H9 (cell line): ENCODE results near the gene SHH. TPM values are rescaled to one million over a fixed set of nuclear protein-coding genes. Genes with fewer than 3 reads are reported as not detected.

Source experiments
- DNase-seq: peaks from one replicate; pipeline ENCODE4 v3.0.0-alpha.2; 2017
- H2AFZ ChIP-seq: one replicate; pipeline ENCODE4 v1.6.1; 2013; ENCODE audit warnings: mild to moderate bottlenecking, low read length, control low read depth, moderate library complexity
- H2AK5ac ChIP-seq: 2 replicates; pipeline ENCODE4 v1.6.1; 2013; ENCODE audit warnings: low read length, control low read depth, mixed read lengths; ENCODE audit not compliant: insufficient read length
- H2BK120ac ChIP-seq: one replicate; pipeline ENCODE4 v1.6.1; 2013; ENCODE audit warnings: low read depth, mild to moderate bottlenecking, low read length, control low read depth, inconsistent platforms; ENCODE audit not compliant: poor library complexity, severe bottlenecking
- H2BK12ac ChIP-seq: 2 replicates; pipeline ENCODE4 v1.6.1; 2013; ENCODE audit warnings: low read length, control low read depth, mixed read lengths, low read depth; ENCODE audit not compliant: insufficient read length
- H2BK15ac ChIP-seq: 2 replicates; pipeline ENCODE4 v1.6.1; 2013; ENCODE audit warnings: low read depth, low read length, control low read depth
- H2BK20ac ChIP-seq: one replicate; pipeline ENCODE4 v1.6.1; 2013; ENCODE audit warnings: low read depth, mild to moderate bottlenecking, low read length, control low read depth, inconsistent platforms; ENCODE audit not compliant: poor library complexity, severe bottlenecking
- H2BK5ac ChIP-seq: 2 replicates; pipeline ENCODE4 v1.6.1; 2013; ENCODE audit warnings: low read length, control low read depth, mixed read lengths; ENCODE audit not compliant: insufficient read length
- H3K14ac ChIP-seq: 2 replicates; pipeline ENCODE4 v1.6.1; 2013; ENCODE audit warnings: low read length, control low read depth; ENCODE audit not compliant: insufficient read depth
- H3K18ac ChIP-seq: 2 replicates; pipeline ENCODE4 v1.6.1; 2013; ENCODE audit warnings: low read depth, mild to moderate bottlenecking, mixed read lengths, low read length, control low read depth; ENCODE audit not compliant: insufficient read length
- H3K23ac ChIP-seq: 2 replicates; pipeline ENCODE4 v1.6.1; 2013; ENCODE audit warnings: low read length, control low read depth, mixed read lengths, low read depth; ENCODE audit not compliant: insufficient read length
- H3K23me2 ChIP-seq: 2 replicates; pipeline ENCODE4 v1.6.1; 2013; ENCODE audit warnings: low read depth, mild to moderate bottlenecking, mixed read lengths, low read length, control low read depth; ENCODE audit not compliant: insufficient read length, poor library complexity, severe bottlenecking
- H3K27ac ChIP-seq: 2 replicates; pipeline ENCODE4 v1.5.1; 2013; ENCODE audit warnings: low read length, control low read depth, mixed read lengths, low read depth; ENCODE audit not compliant: insufficient read length
- H3K27me3 ChIP-seq: 2 replicates; pipeline ENCODE4 v1.6.1; 2013; ENCODE audit warnings: low read length, control low read depth, inconsistent platforms; ENCODE audit not compliant: insufficient read depth
- H3K4ac ChIP-seq: 2 replicates; pipeline ENCODE4 v1.6.1; 2013; ENCODE audit warnings: low read depth, mild to moderate bottlenecking, control low read depth, inconsistent platforms, low read length, moderate library complexity
- H3K4me1 ChIP-seq: 2 replicates; pipeline ENCODE4 v1.6.1; 2013; ENCODE audit warnings: low read length, control low read depth, inconsistent platforms; ENCODE audit not compliant: insufficient read depth
- H3K4me2 ChIP-seq: 2 replicates; pipeline ENCODE4 v1.6.1; 2013; ENCODE audit warnings: low read length, control low read depth, mixed read lengths; ENCODE audit not compliant: insufficient read length, insufficient read depth
- H3K56ac ChIP-seq: 2 replicates; pipeline ENCODE4 v1.6.1; 2013; ENCODE audit warnings: low read depth, mild to moderate bottlenecking, mixed read lengths, low read length, control low read depth; ENCODE audit not compliant: insufficient read length
- H3K79me1 ChIP-seq: 2 replicates; pipeline ENCODE4 v1.6.1; 2013; ENCODE audit warnings: low read depth, mild to moderate bottlenecking, moderate library complexity, low read length, control low read depth, inconsistent platforms; ENCODE audit not compliant: insufficient read depth, poor library complexity, severe bottlenecking
- H3K79me2 ChIP-seq: 2 replicates; pipeline ENCODE4 v1.6.1; 2013; ENCODE audit warnings: low read length, control low read depth, inconsistent platforms; ENCODE audit not compliant: insufficient read depth
- H3K9ac ChIP-seq: 2 replicates; pipeline ENCODE4 v1.6.1; 2013; ENCODE audit warnings: low read length, control low read depth, mixed read lengths; ENCODE audit not compliant: insufficient read length; ENCODE audit errors: extremely low read depth
- H3K9me3 ChIP-seq: one replicate; pipeline ENCODE4 v1.6.1; 2013; ENCODE audit warnings: low read depth, low read length, inconsistent platforms; ENCODE audit not compliant: control insufficient read depth
- H3T11ph ChIP-seq: one replicate; pipeline ENCODE4 v1.6.1; 2013; ENCODE audit warnings: mild to moderate bottlenecking, low read length, control low read depth, inconsistent platforms
- H4K20me1 ChIP-seq: one replicate; pipeline ENCODE4 v1.6.1; 2013; ENCODE audit not compliant: control insufficient read depth, insufficient read length, insufficient read depth
- H4K5ac ChIP-seq: 2 replicates; pipeline ENCODE4 v1.6.1; 2013; ENCODE audit warnings: low read depth, mild to moderate bottlenecking, mixed read lengths, low read length, control low read depth; ENCODE audit not compliant: insufficient read length
- H4K8ac ChIP-seq: replicated peaks from 2 replicates; pipeline ENCODE4 v1.6.1; 2013; ENCODE audit warnings: low read length, control low read depth, mixed read lengths, low read depth; ENCODE audit not compliant: insufficient read length
- H4K91ac ChIP-seq: 2 replicates; pipeline ENCODE4 v1.6.1; 2013; ENCODE audit warnings: low read depth, mild to moderate bottlenecking, moderate library complexity, mixed read lengths, low read length, control low read depth; ENCODE audit not compliant: insufficient read length
- H3K27ac Mint-ChIP-seq, 3 experiments: 2 replicates in 2 of 3; 3 replicates in 1 of 3; pipeline ENCODE4 v1.8.0; 2020 to 2021; ENCODE audit warnings: mixed read lengths in 3 of 3, mild to moderate bottlenecking in 1 of 3, moderate library complexity in 1 of 3
- H3K27me3 Mint-ChIP-seq: 2 replicates; pipeline ENCODE4 v1.8.0; 2021; ENCODE audit warnings: low read depth, mild to moderate bottlenecking, moderate library complexity, mixed read lengths
- H3K36me3 Mint-ChIP-seq, 3 experiments: 2 replicates in 2 of 3; 3 replicates in 1 of 3; pipeline ENCODE4 v1.8.0; 2020 to 2021; ENCODE audit warnings: low read depth in 3 of 3, mixed read lengths in 3 of 3; ENCODE audit not compliant: insufficient read depth in 1 of 3
- H3K4me1 Mint-ChIP-seq, 2 experiments: 2 replicates each; pipeline ENCODE4 v1.8.0; 2020; ENCODE audit warnings: mixed read lengths in 2 of 2
- H3K4me3 Mint-ChIP-seq, 2 experiments: 2 replicates in 1 of 2; 3 replicates in 1 of 2; pipeline ENCODE4 v1.8.0; 2020 to 2021; ENCODE audit warnings: mild to moderate bottlenecking in 2 of 2, mixed read lengths in 2 of 2, moderate library complexity in 1 of 2
- H3K9me3 Mint-ChIP-seq, 2 experiments: 2 replicates in 1 of 2; 3 replicates in 1 of 2; pipeline ENCODE4 v1.8.0; 2020; ENCODE audit warnings: mild to moderate bottlenecking in 2 of 2, mixed read lengths in 2 of 2, moderate library complexity in 1 of 2
- WGBS: extraction: QIAGEN DNeasy Blood & Tissue Kit; methylation state at CpG from one replicate; pipeline ENCODE4 v1.1.7; 2013; ENCODE audit warnings: missing lambda C conversion rate, low lambda C conversion rate, mixed read lengths; ENCODE audit not compliant: insufficient read length; ENCODE audit errors: extremely low coverage; 5-methylcytosine and 5-hydroxymethylcytosine counted together
- total RNA-seq: library from RNA; stranded (reverse); gene quantifications from 2 replicates; pipeline ENCODE4 v1.2.1, GENCODE V29; 2021
- TF ChIP-seq, protein P1 (sequence below): fragments of 200-600 bp; sonication (generic); conservative IDR thresholded peaks from 3 replicates; pipeline ENCODE4 v1.8.0; 2021; ENCODE audit warnings: antibody characterized with exemption, mild to moderate bottlenecking

The SHH gene
- total RNA-seq, 1 experiment from 2014 or later, result 0.07 TPM

- Histone ChIP-seq H3K23ac (no peak overlapping the region), H3K79me1 (no peaks in the 10 kb centered on the region), H2BK15ac (no peak overlapping the region), H3K14ac (no peak overlapping the region), H2AFZ (no peak overlapping the region), H3K18ac (no peak overlapping the region), H2BK20ac (no peak overlapping the region), H2BK5ac (no peak overlapping the region), H4K8ac (no peak overlapping the region), H3K4me1 (no peaks in the 10 kb centered on the region), H4K20me1 (no peaks in the 10 kb centered on the region), H3K79me2 (no peaks in the 10 kb centered on the region), H3K4ac (no peak overlapping the region), H4K91ac (no peak overlapping the region), H3T11ph (no peak overlapping the region), H3K27ac (no peak overlapping the region), H2AK5ac (no peak overlapping the region), H3K9me3 (no peaks in the 10 kb centered on the region), H3K56ac (no peak overlapping the region), H2BK12ac (no peak overlapping the region), H3K27me3 (no peaks in the 10 kb centered on the region), H2BK120ac (no peak overlapping the region), H4K5ac (no peak overlapping the region), H3K23me2 (no peaks in the 10 kb centered on the region), H3K4me2 (no peak overlapping the region), H3K9ac (no peak overlapping the region)
- no peaks in the 10 kb centered on the region for H3K36me3 Mint-ChIP-seq
- no CpG with 5 or more reads among the region's 16 CpGs for WGBS
- no peak overlapping the region for H3K27ac Mint-ChIP-seq
- TF ChIP-seq, protein P1, sequence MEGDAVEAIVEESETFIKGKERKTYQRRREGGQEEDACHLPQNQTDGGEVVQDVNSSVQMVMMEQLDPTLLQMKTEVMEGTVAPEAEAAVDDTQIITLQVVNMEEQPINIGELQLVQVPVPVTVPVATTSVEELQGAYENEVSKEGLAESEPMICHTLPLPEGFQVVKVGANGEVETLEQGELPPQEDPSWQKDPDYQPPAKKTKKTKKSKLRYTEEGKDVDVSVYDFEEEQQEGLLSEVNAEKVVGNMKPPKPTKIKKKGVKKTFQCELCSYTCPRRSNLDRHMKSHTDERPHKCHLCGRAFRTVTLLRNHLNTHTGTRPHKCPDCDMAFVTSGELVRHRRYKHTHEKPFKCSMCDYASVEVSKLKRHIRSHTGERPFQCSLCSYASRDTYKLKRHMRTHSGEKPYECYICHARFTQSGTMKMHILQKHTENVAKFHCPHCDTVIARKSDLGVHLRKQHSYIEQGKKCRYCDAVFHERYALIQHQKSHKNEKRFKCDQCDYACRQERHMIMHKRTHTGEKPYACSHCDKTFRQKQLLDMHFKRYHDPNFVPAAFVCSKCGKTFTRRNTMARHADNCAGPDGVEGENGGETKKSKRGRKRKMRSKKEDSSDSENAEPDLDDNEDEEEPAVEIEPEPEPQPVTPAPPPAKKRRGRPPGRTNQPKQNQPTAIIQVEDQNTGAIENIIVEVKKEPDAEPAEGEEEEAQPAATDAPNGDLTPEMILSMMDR, result no peak
- peaks cover 12% of the 10 kb centered on the region for H3K27me3 Mint-ChIP-seq
- H3K4me3 Mint-ChIP-seq, result no peak overlapping the region
- DNase-seq, result no peak
- H3K9me3 Mint-ChIP-seq, result no peaks in the 10 kb centered on the region
- 0 out of 4 replicates have a peak, but pooled peaks cover 0 to 2% of the 10 kb centered on the region in 2 experiments for H3K4me1 Mint-ChIP-seq
These were observed 32.3 kb upstream of the SHH start for GRCh38 chr7:155844526-155844925.
